Mesothelial cell of epicardium (in vitro differentiated cells): Measurements from ENCODE around the gene CACNA1H. TPM values are rescaled to one million over a fixed set of nuclear protein-coding genes. Genes with fewer than 3 reads are reported as not detected.

Experiments
- DNase-seq, 2 experiments: peaks; one replicate each; pipeline ENCODE4 v3.0.0; 2021; ENCODE audit warnings: low spot score in 2 of 2; ENCODE audit not compliant: unreplicated experiment in 2 of 2
- H3K27ac Mint-ChIP-seq: 2 replicates; pipeline ENCODE4 v1.8.0; 2021; ENCODE audit warnings: mixed read lengths
- H3K27me3 Mint-ChIP-seq: 2 replicates; pipeline ENCODE4 v1.8.0; 2021; ENCODE audit warnings: low read depth, mixed read lengths
- H3K36me3 Mint-ChIP-seq: 2 replicates; pipeline ENCODE4 v1.8.0; 2021; ENCODE audit warnings: mixed read lengths
- H3K4me1 Mint-ChIP-seq: 2 replicates; pipeline ENCODE4 v1.8.0; 2021; ENCODE audit warnings: mixed read lengths
- H3K4me3 Mint-ChIP-seq: 2 replicates; pipeline ENCODE4 v1.8.0; 2021; ENCODE audit warnings: mild to moderate bottlenecking, moderate library complexity, mixed read lengths
- H3K9me3 Mint-ChIP-seq: 2 replicates; pipeline ENCODE4 v1.8.0; 2021; ENCODE audit warnings: mixed read lengths
- CTCF ChIP-seq: fragments of 200-600 bp; sonication (generic); IDR thresholded peaks from one replicate; pipeline ENCODE4 v1.5.0; 2021; ENCODE audit warnings: antibody characterized with exemption; ENCODE audit not compliant: unreplicated experiment
- total RNA-seq: library from RNA; stranded (reverse); gene quantifications from 3 replicates; pipeline ENCODE4 v1.2.1, GENCODE V29; 2021

The CACNA1H gene
- total RNA-seq, 1 donor from 2014 or later: 41.8 TPM

DNA sequence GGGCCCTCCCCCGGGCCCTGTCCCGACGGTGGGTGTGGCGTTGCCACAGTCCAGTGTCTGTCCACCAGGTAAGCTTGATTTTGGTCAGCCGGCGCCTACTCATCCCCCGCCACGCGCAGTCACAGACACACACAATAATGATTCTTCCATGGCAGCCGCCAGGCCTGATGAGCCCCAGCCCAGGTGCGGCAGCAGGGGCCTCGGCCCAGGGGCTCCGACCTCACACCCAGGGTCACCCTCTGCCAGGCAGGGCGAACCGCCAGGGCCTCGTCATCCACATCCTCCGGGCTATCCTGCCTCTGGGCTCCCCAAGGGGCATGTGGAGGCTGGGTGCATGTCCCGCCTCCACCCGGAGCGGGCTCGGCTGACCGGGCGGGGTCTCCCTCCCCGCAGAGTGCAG, 64.6 kb downstream of the CACNA1H start:
- Mint-ChIP-seq H3K27me3 (no peaks in the 10 kb centered on the region), H3K4me1 (no peaks in the 10 kb centered on the region), H3K27ac (no peak overlapping the region), H3K4me3 (no peak overlapping the region), H3K9me3 (no peaks in the 10 kb centered on the region), H3K36me3 (no peaks in the 10 kb centered on the region)
- no peak for DNase-seq
- TF ChIP-seq CTCF: no peak

GRCh38 chr16:1218061-1218929, 65.4 kb downstream of the CACNA1H start:
- no peak for TF ChIP-seq CTCF
- H3K27ac Mint-ChIP-seq: no peak overlapping the region
- H3K4me3 Mint-ChIP-seq: no peak overlapping the region
- H3K4me1 Mint-ChIP-seq: no peaks in the 10 kb centered on the region
- H3K36me3 Mint-ChIP-seq: no peaks in the 10 kb centered on the region
- H3K27me3 Mint-ChIP-seq: no peaks in the 10 kb centered on the region
- H3K9me3 Mint-ChIP-seq: no peaks in the 10 kb centered on the region
- no peak for DNase-seq

- no peaks in the 10 kb centered on the region for H3K9me3 Mint-ChIP-seq
- H3K27ac Mint-ChIP-seq: no peak overlapping the region
- no peaks in the 10 kb centered on the region for H3K27me3 Mint-ChIP-seq
- no peak for DNase-seq
- H3K4me1 Mint-ChIP-seq: no peaks in the 10 kb centered on the region
- H3K36me3 Mint-ChIP-seq: no peaks in the 10 kb centered on the region
- H3K4me3 Mint-ChIP-seq: no peak overlapping the region
- no peak for TF ChIP-seq CTCF
Observed at GRCh38 chr16:1218930-1219611, 66.2 kb downstream of the CACNA1H start.

DNA sequence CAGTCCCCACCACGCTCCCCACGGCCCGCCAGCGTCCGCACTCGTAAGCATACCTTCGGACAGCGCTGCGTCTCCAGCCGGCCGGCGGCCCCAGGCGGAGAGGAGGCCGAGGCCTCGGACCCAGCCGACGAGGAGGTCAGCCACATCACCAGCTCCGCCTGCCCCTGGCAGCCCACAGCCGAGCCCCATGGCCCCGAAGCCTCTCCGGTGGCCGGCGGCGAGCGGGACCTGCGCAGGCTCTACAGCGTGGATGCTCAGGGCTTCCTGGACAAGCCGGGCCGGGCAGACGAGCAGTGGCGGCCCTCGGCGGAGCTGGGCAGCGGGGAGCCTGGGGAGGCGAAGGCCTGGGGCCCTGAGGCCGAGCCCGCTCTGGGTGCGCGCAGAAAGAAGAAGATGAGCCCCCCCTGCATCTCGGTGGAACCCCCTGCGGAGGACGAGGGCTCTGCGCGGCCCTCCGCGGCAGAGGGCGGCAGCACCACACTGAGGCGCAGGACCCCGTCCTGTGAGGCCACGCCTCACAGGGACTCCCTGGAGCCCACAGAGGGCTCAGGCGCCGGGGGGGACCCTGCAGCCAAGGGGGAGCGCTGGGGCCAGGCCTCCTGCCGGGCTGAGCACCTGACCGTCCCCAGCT, 67.3 kb downstream of the CACNA1H start:
- H3K4me1 Mint-ChIP-seq: no peaks in the 10 kb centered on the region
- H3K9me3 Mint-ChIP-seq: no peaks in the 10 kb centered on the region
- DNase-seq: no peak
- TF ChIP-seq CTCF: no peak
- no peaks in the 10 kb centered on the region for H3K36me3 Mint-ChIP-seq
- no peak overlapping the region for H3K27ac Mint-ChIP-seq
- no peaks in the 10 kb centered on the region for H3K27me3 Mint-ChIP-seq
- H3K4me3 Mint-ChIP-seq: no peak overlapping the region

DNA sequence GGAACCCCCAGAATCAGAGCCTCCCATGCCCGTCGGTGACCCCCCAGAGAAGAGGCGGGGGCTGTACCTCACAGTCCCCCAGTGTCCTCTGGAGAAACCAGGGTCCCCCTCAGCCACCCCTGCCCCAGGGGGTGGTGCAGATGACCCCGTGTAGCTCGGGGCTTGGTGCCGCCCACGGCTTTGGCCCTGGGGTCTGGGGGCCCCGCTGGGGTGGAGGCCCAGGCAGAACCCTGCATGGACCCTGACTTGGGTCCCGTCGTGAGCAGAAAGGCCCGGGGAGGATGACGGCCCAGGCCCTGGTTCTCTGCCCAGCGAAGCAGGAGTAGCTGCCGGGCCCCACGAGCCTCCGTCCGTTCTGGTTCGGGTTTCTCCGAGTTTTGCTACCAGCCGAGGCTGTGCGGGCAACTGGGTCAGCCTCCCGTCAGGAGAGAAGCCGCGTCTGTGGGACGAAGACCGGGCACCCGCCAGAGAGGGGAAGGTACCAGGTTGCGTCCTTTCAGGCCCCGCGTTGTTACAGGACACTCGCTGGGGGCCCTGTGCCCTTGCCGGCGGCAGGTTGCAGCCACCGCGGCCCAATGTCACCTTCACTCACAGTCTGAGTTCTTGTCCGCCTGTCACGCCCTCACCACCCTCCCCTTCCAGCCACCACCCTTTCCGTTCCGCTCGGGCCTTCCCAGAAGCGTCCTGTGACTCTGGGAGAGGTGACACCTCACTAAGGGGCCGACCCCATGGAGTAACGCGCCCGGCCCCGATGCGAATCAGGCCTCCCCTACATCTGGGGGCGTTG, 68.1 kb downstream of the CACNA1H start:
- TF ChIP-seq CTCF: no peak
- Mint-ChIP-seq H3K27ac (no peak overlapping the region), H3K4me1 (no peaks in the 10 kb centered on the region), H3K9me3 (no peaks in the 10 kb centered on the region), H3K27me3 (no peaks in the 10 kb centered on the region), H3K4me3 (no peak overlapping the region), H3K36me3 (no peaks in the 10 kb centered on the region)
- DNase-seq: no peak
